ENCODE measurements around the gene CIT.

- TF ChIP-seq CTCF (conservative IDR thresholded peaks at IDR 0.05; ENCODE audit: low read length): no peak
- no peak for TF ChIP-seq EZH2phosphoT487 (IDR thresholded peaks at IDR 0.05; ENCODE audit: borderline replicate concordance)
Observed at GRCh38 chr12:119699199-119699760, 177.8 kb downstream of the CIT start.
